C4-2B (cell line): ENCODE results near the gene TSSC4.

Experiments used
- CTCF ChIP-seq: fragments of 450-650 bp; conservative IDR thresholded peaks from 2 replicates; pipeline ENCODE4 v1.5.1; 2017; ENCODE audit warnings: mild to moderate bottlenecking
- ZFX ChIP-seq: fragments of 450-650 bp; IDR thresholded peaks from 2 replicates; pipeline ENCODE4 v1.6.1; 2017

DNA sequence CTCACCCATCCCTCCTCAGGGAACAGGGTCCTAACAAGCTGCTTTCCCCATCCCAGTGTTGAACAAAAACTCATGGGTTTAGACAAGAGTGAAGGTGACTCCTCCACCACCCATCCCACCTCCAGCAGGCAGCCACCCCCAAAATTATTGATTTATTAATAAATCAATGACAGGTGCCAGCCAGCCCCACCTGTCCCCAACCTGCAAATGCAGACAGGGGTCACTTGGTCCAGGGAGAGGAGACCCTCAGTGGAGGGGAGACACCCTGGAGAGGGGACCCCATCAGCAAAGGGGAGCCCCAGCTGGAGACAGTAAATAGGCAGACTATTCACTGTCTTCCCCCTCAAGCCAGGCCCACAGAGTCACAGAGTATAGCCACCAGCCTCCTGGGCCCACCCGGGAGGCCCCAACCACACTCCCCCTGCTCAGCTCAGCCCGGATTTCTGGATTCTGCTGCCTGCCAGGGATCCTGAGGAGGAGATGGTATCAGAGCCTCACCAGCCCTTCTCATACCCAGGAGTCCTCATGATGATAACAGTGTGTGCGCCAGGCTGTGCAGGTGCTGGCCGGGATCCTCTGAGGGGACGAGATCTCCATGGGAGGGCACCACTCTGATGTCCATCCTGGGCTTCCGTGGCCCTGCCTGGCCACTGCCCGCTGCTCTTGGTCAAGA, 32.2 kb upstream of the TSSC4 start:
- TF ChIP-seq CTCF (no peak), ZFX (no peak)
